Measurements from ENCODE around the gene ENOX1.

DNA sequence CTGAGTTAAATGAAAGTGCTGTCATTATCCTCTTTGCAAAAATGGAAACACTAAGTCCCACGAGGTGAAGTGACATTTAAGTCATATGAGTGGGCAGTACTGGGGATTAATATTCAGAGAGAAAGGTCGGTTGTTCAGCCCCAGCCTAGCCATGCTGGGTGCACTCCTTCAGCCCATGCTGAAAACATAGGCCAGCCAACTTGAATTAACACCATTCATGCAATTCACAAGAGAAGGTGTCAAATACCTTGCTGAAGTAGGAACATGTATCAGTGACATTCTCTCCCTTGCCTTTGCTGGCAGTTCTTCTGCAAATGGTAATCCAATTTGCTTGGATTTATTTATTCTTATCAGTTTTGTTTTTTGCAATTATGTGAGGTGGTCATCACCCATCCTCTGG is 507.1 kb downstream of the ENOX1 start:
- TF ChIP-seq CTBP1 (IDR thresholded peaks at IDR 0.05; ENCODE audit: borderline replicate concordance): no peak
- no peak for TF ChIP-seq PKNOX1 (IDR thresholded peaks at IDR 0.05)
- no peak for TF ChIP-seq FOXM1 (IDR thresholded peaks at IDR 0.05; ENCODE audit: borderline replicate concordance)
- no peak for TF ChIP-seq L3MBTL2 (conservative IDR thresholded peaks at IDR 0.05)
- TF ChIP-seq BHLHE40 (IDR thresholded peaks at IDR 0.05; ENCODE audit: borderline replicate concordance): no peak
- TF ChIP-seq SP1 (IDR thresholded peaks at IDR 0.05): no peak
- no peak for TF ChIP-seq FOXK2 (IDR thresholded peaks at IDR 0.05)
- TF ChIP-seq HDGF (IDR thresholded peaks at IDR 0.05; ENCODE audit: borderline replicate concordance): no peak
- TF ChIP-seq FOXA1 (IDR thresholded peaks at IDR 0.05): no peak
- TF ChIP-seq SUZ12 (IDR thresholded peaks at IDR 0.05): no peak
- TF ChIP-seq ZNF384 (IDR thresholded peaks at IDR 0.05): no peak
- no peak for TF ChIP-seq ELF4 (IDR thresholded peaks at IDR 0.05)
- TF ChIP-seq LEF1 (IDR thresholded peaks at IDR 0.05; ENCODE audit: borderline replicate concordance): no peak
- no peak for TF ChIP-seq NFRKB (IDR thresholded peaks at IDR 0.05)
